Right hindlimb (tissue), 1 donor: ENCODE measurements around the gene RIN3.

ENCODE experiments used
- DNase-seq: peaks from one replicate; pipeline ENCODE4 v3.0.0-alpha.2; 2018

Gene RIN3

GRCh38 chr14:92487513-92488133, 26.0 kb upstream of the RIN3 start:
- DNase-seq, result no peak

- DNase-seq, result no peak
Measured at GRCh38 chr14:92489394-92490238, 24.0 kb upstream of the RIN3 start.

- no peak for DNase-seq
Measured at GRCh38 chr14:92490239-92490959, 23.2 kb upstream of the RIN3 start.

- DNase-seq, result no peak
Measured at GRCh38 chr14:92491782-92492181, 21.8 kb upstream of the RIN3 start.

GRCh38 chr14:92492258-92492657, 21.3 kb upstream of the RIN3 start:
- peak; percentile 39 for DNase-seq

GRCh38 chr14:92493024-92493423, 20.6 kb upstream of the RIN3 start:
- no peak for DNase-seq

GRCh38 chr14:92493492-92493891, 20.1 kb upstream of the RIN3 start:
- DNase-seq, result peak; percentile 7

GRCh38 chr14:92494512-92494911, 19.1 kb upstream of the RIN3 start:
- no peak for DNase-seq

- DNase-seq, result peak; percentile 25
Measured at GRCh38 chr14:92495027-92495426, 18.6 kb upstream of the RIN3 start.

GRCh38 chr14:92496191-92496857, 17.3 kb upstream of the RIN3 start:
- no peak for DNase-seq

GRCh38 chr14:92497391-92497790, 16.2 kb upstream of the RIN3 start:
- DNase-seq, result no peak

GRCh38 chr14:92499234-92499633, 14.3 kb upstream of the RIN3 start:
- no peak for DNase-seq

- peak; percentile 82 for DNase-seq
Measured at GRCh38 chr14:92500491-92500941, 13.1 kb upstream of the RIN3 start.

GRCh38 chr14:92501891-92502351, 11.7 kb upstream of the RIN3 start:
- no peak for DNase-seq

- DNase-seq, result peak; percentile 5
Measured at GRCh38 chr14:92502541-92503286, 10.9 kb upstream of the RIN3 start.

- DNase-seq, result no peak
Measured at GRCh38 chr14:92503756-92504491, 9.7 kb upstream of the RIN3 start.

GRCh38 chr14:92505826-92506225, 7.8 kb upstream of the RIN3 start:
- DNase-seq, result no peak

GRCh38 chr14:92506231-92506630, 7.3 kb upstream of the RIN3 start:
- DNase-seq, result no peak

- no peak for DNase-seq
Measured at GRCh38 chr14:92507174-92507768, 6.3 kb upstream of the RIN3 start.

- no peak for DNase-seq
Measured at GRCh38 chr14:92510972-92511371, 2.6 kb upstream of the RIN3 start.
